Uterus (tissue), 2 donors: ENCODE results near the gene B3GALNT2.

Source experiments
- CTCF ChIP-seq, 4 experiments: fragments of 200-600 bp in 2 of 4; fragments of 450-650 bp in 2 of 4; sonication (generic) in 2 of 4; IDR thresholded peaks; one replicate each; pipeline ENCODE4 v1.5.1; 2016 to 2019; ENCODE audit warnings: antibody characterized with exemption in 4 of 4, mild to moderate bottlenecking in 2 of 4, moderate library complexity in 1 of 4
- POLR2A ChIP-seq, 2 donors: fragments of 450-650 bp; IDR thresholded peaks; one replicate each; pipeline ENCODE4 v1.6.1; 2016; ENCODE audit warnings: antibody characterized with exemption in 2 of 2, mild to moderate bottlenecking in 1 of 2, moderate library complexity in 1 of 2

DNA sequence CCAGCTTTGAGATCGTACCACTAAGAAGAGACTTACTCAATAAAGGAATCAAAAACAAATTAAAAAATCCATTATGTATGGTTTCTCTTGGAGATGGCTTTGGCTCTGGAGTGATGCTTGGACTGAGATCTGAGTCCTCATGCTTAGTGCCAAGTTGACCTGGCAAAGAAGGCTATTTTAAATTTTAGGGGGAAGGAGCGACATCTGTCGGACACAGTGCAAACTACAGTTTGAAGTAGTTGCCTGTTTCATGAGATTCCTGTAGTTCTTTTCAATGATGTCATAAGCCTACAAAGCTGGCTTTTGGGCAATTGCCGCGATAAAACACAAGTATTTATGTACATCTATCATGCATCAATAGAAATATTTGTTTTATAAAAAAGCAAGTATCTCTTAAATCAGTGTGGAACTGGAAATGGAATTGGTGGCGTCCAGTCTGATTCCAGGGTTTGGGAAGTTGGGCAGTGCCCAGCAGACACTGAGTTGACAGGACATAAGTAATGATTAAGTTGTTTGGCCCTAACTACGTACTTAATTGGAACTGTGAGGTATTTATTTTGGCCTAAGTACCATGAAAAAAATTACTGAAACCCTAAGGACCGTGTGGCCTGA, 87.1 kb downstream of the B3GALNT2 start:
- TF ChIP-seq CTCF (IDR thresholded peaks at IDR 0.05) (peak; percentile 71 to 85 (median 81)), POLR2A (IDR thresholded peaks at IDR 0.05) (no peak)
